HepG2 (cell line): ENCODE measurements around the gene TRIO. TPM values are rescaled to one million over a fixed set of nuclear protein-coding genes. Genes with fewer than 3 reads are reported as not detected.

Source experiments
- ATAC-seq: fragments of 200-7000 bp; cut with Tn5 transposase; 3 replicates; pipeline ENCODE4 v1.9.1; 2020; ENCODE audit warnings: mild to moderate bottlenecking, moderate library complexity
- BruUV-seq: library from RNA; stranded (reverse); fragments of 400-500 nt; replicated peaks from 2 replicates; lab custom pipeline; 2021; lab: Mats Ljungman, UMichigan
- CTCF ChIA-PET: fragments of 300-600 bp; formaldehyde crosslinking; extraction: SDS; loops from one replicate; lab custom pipeline; 2021; ENCODE audit warnings: low total read pairs, inconsistent platforms, low intra/inter-chr PET ratio; lab: Yijun Ruan, JAX
- POLR2A ChIA-PET: fragments of 350-600 bp; sonication (Branson Sonifier 250); formaldehyde crosslinking; loops from one replicate; lab custom pipeline; 2020; ENCODE audit warnings: antibody characterized with exemption, inconsistent platforms; lab: Yijun Ruan, JAX
- DNase-seq: peaks from one replicate; pipeline ENCODE4 v3.0.0-alpha.2; 2015; ENCODE audit warnings: low spot score
- FAIRE-seq: peaks from 3 replicates; lab custom pipeline; 2011; peaks lifted over from hg19 to GRCh38; lab: Jason Lieb, UNC
- H2AFZ ChIP-seq: one replicate; pipeline ENCODE4 v1.6.1; 2011; ENCODE audit warnings: low read length, inconsistent platforms
- H3K27ac ChIP-seq: fragments of 300-600 bp; 3 replicates; pipeline ENCODE4 v1.8.0; 2011; ENCODE audit warnings: mixed run types, mild to moderate bottlenecking, mixed read lengths, low read length, inconsistent platforms; ENCODE audit not compliant: insufficient read depth; ENCODE audit errors: extremely low read length
- H3K27me3 ChIP-seq, 2 experiments: fragments of 200-600 bp in 1 of 2; 2 replicates in 1 of 2; 3 replicates in 1 of 2; pipeline versions ENCODE4 v1.6.0 to v1.8.0; 2011; ENCODE audit warnings: low read length in 2 of 2, mild to moderate bottlenecking in 2 of 2, moderate library complexity in 2 of 2, inconsistent platforms in 1 of 2; ENCODE audit not compliant: insufficient read depth in 2 of 2, control insufficient read depth in 1 of 2
- H3K36me3 ChIP-seq, 2 experiments: fragments of 200-600 bp in 1 of 2; replicated peaks in 1 of 2; 2 replicates in 1 of 2; 3 replicates in 1 of 2; pipeline versions ENCODE4 v1.5.1 to v1.8.0; 2011; ENCODE audit warnings: low read length in 2 of 2, inconsistent platforms in 1 of 2; ENCODE audit not compliant: insufficient read depth in 2 of 2, control insufficient read depth in 1 of 2
- H3K4me1 ChIP-seq: 2 replicates; pipeline ENCODE4 v1.5.1; 2012; ENCODE audit warnings: low read length, inconsistent platforms; ENCODE audit not compliant: insufficient read depth
- H3K4me2 ChIP-seq: 2 replicates; pipeline ENCODE4 v1.6.0; 2011; ENCODE audit warnings: low read depth, low read length, inconsistent platforms
- H3K4me3 ChIP-seq, 3 experiments: fragments of 200-600 bp in 1 of 3; sonication (generic), shearing (Covaris generic) in 1 of 3; replicated peaks in 1 of 3; 2 replicates each; pipeline ENCODE4 v1.5.1; 2011 to 2016; ENCODE audit warnings: low read length in 3 of 3, inconsistent platforms in 2 of 3, low read depth in 2 of 3, mild to moderate bottlenecking in 2 of 3, control low read depth in 1 of 3, mixed read lengths in 1 of 3; ENCODE audit not compliant: insufficient read depth in 1 of 3
- H3K79me2 ChIP-seq: one replicate; pipeline ENCODE4 v1.6.1; 2011; ENCODE audit warnings: low read length, inconsistent platforms; ENCODE audit not compliant: insufficient read depth
- H3K9ac ChIP-seq: 2 replicates; pipeline ENCODE4 v1.6.0; 2011; ENCODE audit warnings: mild to moderate bottlenecking, low read depth, low read length, inconsistent platforms; ENCODE audit not compliant: insufficient read depth
- H3K9me3 ChIP-seq: 2 replicates; pipeline ENCODE4 v1.5.1; 2012; ENCODE audit warnings: mild to moderate bottlenecking, low read length
- H4K20me1 ChIP-seq: 2 replicates; pipeline ENCODE4 v1.6.0; 2011; ENCODE audit warnings: inconsistent platforms, mild to moderate bottlenecking, low read length, moderate library complexity; ENCODE audit not compliant: insufficient read depth
- ATF7 ChIP-seq, 2 experiments: fragments of 450-650 bp in 1 of 2; sonication (generic) in 1 of 2; formaldehyde crosslinking in 1 of 2; IDR thresholded peaks; 2 replicates each; pipeline versions ENCODE4 v1.4.0 to v1.6.1; 2016 to 2020; ENCODE audit warnings: antibody characterized with exemption in 1 of 2, mild to moderate bottlenecking in 1 of 2, missing genetic modification reagents in 1 of 2
- BRF2 ChIP-seq: sonication (generic); formaldehyde crosslinking; IDR thresholded peaks from 2 replicates; pipeline ENCODE4 v1.8.1; 2022; ENCODE audit warnings: mild to moderate bottlenecking, missing genetic modification reagents
- CTCF ChIP-seq: sonication (generic); formaldehyde crosslinking; IDR thresholded peaks from 2 replicates; pipeline ENCODE4 v1.5.0; 2020; ENCODE audit warnings: mild to moderate bottlenecking, missing genetic modification reagents, moderate library complexity
- RAD21 ChIP-seq: fragments of 450-650 bp; formaldehyde crosslinking; IDR thresholded peaks from 2 replicates; pipeline ENCODE4 v1.5.0; 2020; ENCODE audit warnings: mild to moderate bottlenecking
- SMAD1 ChIP-seq: sonication (generic); formaldehyde crosslinking; IDR thresholded peaks from 2 replicates; pipeline ENCODE4 v1.4.0; 2020; ENCODE audit warnings: missing genetic modification reagents, low read depth, mild to moderate bottlenecking, borderline replicate concordance
- STAG1 ChIP-seq: sonication (generic); formaldehyde crosslinking; IDR thresholded peaks from 2 replicates; pipeline ENCODE4 v1.4.0; 2020; ENCODE audit warnings: missing genetic modification reagents
- XRCC5 ChIP-seq: fragments of 200-400 bp; formaldehyde crosslinking; optimal IDR thresholded peaks from 2 replicates; pipeline ENCODE3; 2017; ENCODE audit warnings: mild to moderate bottlenecking, low read length
- ZNF143 ChIP-seq: sonication (generic); formaldehyde crosslinking; IDR thresholded peaks from 2 replicates; pipeline ENCODE4 v1.4.0; 2020; ENCODE audit warnings: missing genetic modification reagents
- ZNF275 ChIP-seq: sonication (generic); formaldehyde crosslinking; IDR thresholded peaks from 2 replicates; pipeline ENCODE4 v1.8.0; 2022; ENCODE audit warnings: missing genetic modification reagents, mild to moderate bottlenecking, inconsistent platforms, borderline replicate concordance
- ZNF451 ChIP-seq: sonication (generic); formaldehyde crosslinking; IDR thresholded peaks from 2 replicates; pipeline ENCODE4 v1.5.0; 2020; ENCODE audit warnings: mild to moderate bottlenecking, missing genetic modification reagents
- WGBS: methylation state at CpG from one replicate; pipeline ENCODE4 v1.1.6; 2017; ENCODE audit warnings: low lambda C conversion rate; 5-methylcytosine and 5-hydroxymethylcytosine counted together
- in situ Hi-C: cut with HindIII; loops from 2 replicates; pipeline ENCODE4 v1.10.0; 2017; ENCODE audit warnings: low pct_unique_long_range_greater_than_20kb; ENCODE audit not compliant: extremely low pct_ligation_motif_present
- intact Hi-C: fragments of 100-400 bp; cut with micrococcal nuclease; formaldehyde crosslinking; loops from one replicate; pipeline ENCODE4 v1.10.0; 2022; ENCODE audit not compliant: unreplicated experiment
- polyA plus RNA-seq, 8 experiments: library from polyadenylated mRNA; depleted of rRNA in 3 of 8; stranded (reverse) in 7 of 8; unstranded in 1 of 8; fragments of >200 nt; fragmentation: Illumina TruSeq in 4 of 8; extraction: Trizol in 4 of 8; gene quantifications; 2 replicates each; pipeline versions ENCODE4 v1.2.1 to v1.2.3, GENCODE V29; 2011 to 2016; ENCODE audit warnings: low read depth in 4 of 8, missing spikeins in 1 of 8, mixed read lengths in 1 of 8; ENCODE audit not compliant: insufficient read depth in 1 of 8
- total RNA-seq, 5 experiments: library from RNA; depleted of rRNA; stranded (reverse); fragments of >200 nt; fragmentation: Illumina TruSeq; extraction: Trizol; gene quantifications; 2 replicates each; pipeline ENCODE4 v1.2.3, GENCODE V29; 2016; ENCODE audit warnings: low read depth in 1 of 5

Gene TRIO
- total and polyA plus RNA-seq, 2 of the 13 experiments (the other 11 are each of a cell fraction or from before 2014, with no cell fraction given), result 45.2 to 45.9 TPM

GRCh38 chr5:14351845-14352712 lies 208.9 kb downstream of the TRIO start:
- intact Hi-C loops, result loop anchor here (1.0 to 5.0 kb wide), 2 partner anchors 245 to 296 kb away; no protein-coding TSS in a partner anchor
- FAIRE-seq (peak; percentile 55), DNase-seq (peak; percentile 35), ATAC-seq (peak; percentile 98)
- Histone ChIP-seq H3K27ac (no peak overlapping the region), H3K36me3 (peaks cover 3 to 7% of the 10 kb centered on the region in 2 experiments; a peak in 4 of 5 replicates), H3K4me2 (no peak overlapping the region), H3K4me1 (no peaks in the 10 kb centered on the region), H3K79me2 (no peaks in the 10 kb centered on the region), H3K4me3 (no peak overlapping the region), H3K9me3 (no peaks in the 10 kb centered on the region), H4K20me1 (no peaks in the 10 kb centered on the region), H3K27me3 (no peaks in the 10 kb centered on the region), H3K9ac (no peak overlapping the region), H2AFZ (no peak overlapping the region)
- in situ Hi-C loops, result no loop called here
- BruUV-seq, result no TSS peak
- 61% methylated on average over 7 of the region's 7 CpGs for WGBS
- CTCF ChIA-PET, result interaction anchor here (0.6 to 0.7 kb wide), 3 partner anchors 10 to 297 kb away, joined by 3 read pairs; no protein-coding TSS in a partner anchor
- POLR2A ChIA-PET, result no interaction called here
- TF ChIP-seq CTCF, result peak; percentile 87
- TF ChIP-seq XRCC5, result peak; percentile 73
- TF ChIP-seq STAG1 (CRISPR knock-in tag), result peak; percentile 67
- no peak for TF ChIP-seq ATF7 (IDR thresholded peaks at IDR 0.05)
- no peak for TF ChIP-seq ATF7 (CRISPR knock-in tag; IDR thresholded peaks at IDR 0.05)
- TF ChIP-seq RAD21 (CRISPR knock-in tag), result peak; percentile 45
- TF ChIP-seq BRF2, result no peak
- TF ChIP-seq ZNF451, result no peak
- no peak for TF ChIP-seq SMAD1
- no peak for TF ChIP-seq ZNF143 (CRISPR knock-in tag)
- no peak for TF ChIP-seq ZNF275 (CRISPR knock-in tag)
